ENCODE results near the gene TIAM1.

TIAM1 gene

GRCh38 chr21:31191553-31191952 lies 152.5 kb downstream of the TIAM1 start:
- Mint-ChIP-seq H3K4me1 (ENCODE audit: low read depth) (peaks cover 59% of the 10 kb centered on the region), H3K4me3 (no peak overlapping the region), H3K27ac (no peak overlapping the region), H3K27me3 (no peaks in the 10 kb centered on the region), H3K9me3 (no peaks in the 10 kb centered on the region), H3K36me3 (ENCODE audit: low read depth) (peaks cover 38% of the 10 kb centered on the region)

GRCh38 chr21:31190516-31190915 lies 153.5 kb downstream of the TIAM1 start:
- Mint-ChIP-seq H3K9me3 (no peaks in the 10 kb centered on the region), H3K4me1 (ENCODE audit: low read depth) (peaks cover 57% of the 10 kb centered on the region), H3K4me3 (no peak overlapping the region), H3K27ac (peak overlapping the region; percentile 15), H3K36me3 (ENCODE audit: low read depth) (peaks cover 41% of the 10 kb centered on the region), H3K27me3 (no peaks in the 10 kb centered on the region)

- no peaks in the 10 kb centered on the region for H3K27me3 Mint-ChIP-seq
- H3K36me3 Mint-ChIP-seq (ENCODE audit: low read depth), result peaks cover 35% of the 10 kb centered on the region
- H3K9me3 Mint-ChIP-seq, result no peaks in the 10 kb centered on the region
- peak overlapping the region; percentile 57 for H3K4me3 Mint-ChIP-seq
- H3K27ac Mint-ChIP-seq, result peak overlapping the region; percentile 83
- H3K4me1 Mint-ChIP-seq (ENCODE audit: low read depth), result peaks cover 71% of the 10 kb centered on the region
Observed at GRCh38 chr21:31187499-31187898, 156.6 kb downstream of the TIAM1 start.

GRCh38 chr21:31186916-31187315 lies 157.1 kb downstream of the TIAM1 start:
- Mint-ChIP-seq H3K4me3 (peak overlapping the region; percentile 47), H3K27me3 (no peaks in the 10 kb centered on the region), H3K4me1 (ENCODE audit: low read depth) (peaks cover 74% of the 10 kb centered on the region), H3K9me3 (no peaks in the 10 kb centered on the region), H3K27ac (peak overlapping the region; percentile 83), H3K36me3 (ENCODE audit: low read depth) (peaks cover 35% of the 10 kb centered on the region)

- H3K36me3 Mint-ChIP-seq (ENCODE audit: low read depth), result peaks cover 44% of the 10 kb centered on the region
- no peaks in the 10 kb centered on the region for H3K27me3 Mint-ChIP-seq
- peak overlapping the region; percentile 72 for H3K27ac Mint-ChIP-seq
- H3K4me3 Mint-ChIP-seq, result peak overlapping the region; percentile 40
- no peaks in the 10 kb centered on the region for H3K9me3 Mint-ChIP-seq
- peaks cover 78% of the 10 kb centered on the region for H3K4me1 Mint-ChIP-seq (ENCODE audit: low read depth)
Observed at GRCh38 chr21:31185663-31186062, 158.4 kb downstream of the TIAM1 start.

GRCh38 chr21:31184876-31185275 lies 159.2 kb downstream of the TIAM1 start:
- Mint-ChIP-seq H3K4me1 (ENCODE audit: low read depth) (peaks cover 81% of the 10 kb centered on the region), H3K36me3 (ENCODE audit: low read depth) (peaks cover 44% of the 10 kb centered on the region), H3K27ac (peak overlapping the region; percentile 93), H3K27me3 (no peaks in the 10 kb centered on the region), H3K9me3 (no peaks in the 10 kb centered on the region), H3K4me3 (peak overlapping the region; percentile 68)

GRCh38 chr21:31184459-31184858 lies 159.6 kb downstream of the TIAM1 start:
- H3K4me3 Mint-ChIP-seq, result peak overlapping the region; percentile 68
- peak overlapping the region; percentile 93 for H3K27ac Mint-ChIP-seq
- peaks cover 79% of the 10 kb centered on the region for H3K4me1 Mint-ChIP-seq (ENCODE audit: low read depth)
- H3K9me3 Mint-ChIP-seq, result no peaks in the 10 kb centered on the region
- H3K27me3 Mint-ChIP-seq, result no peaks in the 10 kb centered on the region
- H3K36me3 Mint-ChIP-seq (ENCODE audit: low read depth), result peaks cover 41% of the 10 kb centered on the region

GRCh38 chr21:31182231-31183140 lies 161.6 kb downstream of the TIAM1 start:
- Mint-ChIP-seq H3K9me3 (no peaks in the 10 kb centered on the region), H3K4me3 (peak overlapping the region; percentile 84), H3K27ac (peak overlapping the region; percentile 98), H3K36me3 (ENCODE audit: low read depth) (peaks cover 45% of the 10 kb centered on the region), H3K27me3 (no peaks in the 10 kb centered on the region), H3K4me1 (ENCODE audit: low read depth) (peaks cover 82% of the 10 kb centered on the region)

GRCh38 chr21:31181082-31181750 lies 162.8 kb downstream of the TIAM1 start:
- no peaks in the 10 kb centered on the region for H3K9me3 Mint-ChIP-seq
- H3K27ac Mint-ChIP-seq, result peak overlapping the region; percentile 96
- H3K36me3 Mint-ChIP-seq (ENCODE audit: low read depth), result peaks cover 42% of the 10 kb centered on the region
- H3K4me1 Mint-ChIP-seq (ENCODE audit: low read depth), result peaks cover 83% of the 10 kb centered on the region
- H3K27me3 Mint-ChIP-seq, result no peaks in the 10 kb centered on the region
- peak overlapping the region; percentile 84 for H3K4me3 Mint-ChIP-seq

GRCh38 chr21:31180256-31181081 lies 163.6 kb downstream of the TIAM1 start:
- Mint-ChIP-seq H3K9me3 (no peaks in the 10 kb centered on the region), H3K27ac (peak overlapping the region; percentile 96), H3K27me3 (no peaks in the 10 kb centered on the region), H3K4me1 (ENCODE audit: low read depth) (peaks cover 81% of the 10 kb centered on the region), H3K36me3 (ENCODE audit: low read depth) (peaks cover 37% of the 10 kb centered on the region), H3K4me3 (peak overlapping the region; percentile 84)

- Mint-ChIP-seq H3K36me3 (ENCODE audit: low read depth) (peaks cover 44% of the 10 kb centered on the region), H3K4me3 (peak overlapping the region; percentile 47), H3K9me3 (no peaks in the 10 kb centered on the region), H3K4me1 (ENCODE audit: low read depth) (peaks cover 80% of the 10 kb centered on the region), H3K27me3 (no peaks in the 10 kb centered on the region), H3K27ac (peak overlapping the region; percentile 79)
Observed at GRCh38 chr21:31176725-31177124, 167.3 kb downstream of the TIAM1 start.

GRCh38 chr21:31176080-31176551 lies 167.9 kb downstream of the TIAM1 start:
- Mint-ChIP-seq H3K27me3 (no peaks in the 10 kb centered on the region), H3K36me3 (ENCODE audit: low read depth) (peaks cover 40% of the 10 kb centered on the region), H3K4me3 (no peak overlapping the region), H3K27ac (peak overlapping the region; percentile 79), H3K9me3 (no peaks in the 10 kb centered on the region), H3K4me1 (ENCODE audit: low read depth) (peaks cover 77% of the 10 kb centered on the region)

GRCh38 chr21:31173881-31174555 lies 170.0 kb downstream of the TIAM1 start:
- Mint-ChIP-seq H3K27me3 (no peaks in the 10 kb centered on the region), H3K9me3 (no peaks in the 10 kb centered on the region), H3K36me3 (ENCODE audit: low read depth) (peaks cover 31% of the 10 kb centered on the region), H3K4me3 (peak overlapping the region; percentile 7), H3K27ac (peak overlapping the region; percentile 3), H3K4me1 (ENCODE audit: low read depth) (peaks cover 61% of the 10 kb centered on the region)

- Mint-ChIP-seq H3K4me3 (no peak overlapping the region), H3K9me3 (no peaks in the 10 kb centered on the region), H3K27ac (peak overlapping the region; percentile 18), H3K27me3 (no peaks in the 10 kb centered on the region), H3K4me1 (ENCODE audit: low read depth) (peaks cover 53% of the 10 kb centered on the region), H3K36me3 (ENCODE audit: low read depth) (peaks cover 25% of the 10 kb centered on the region)
Observed at GRCh38 chr21:31172328-31172727, 171.7 kb downstream of the TIAM1 start.
